ENCODE data around the gene AQP11. TPM values are rescaled to one million over a fixed set of nuclear protein-coding genes. Genes with fewer than 3 reads are reported as not detected.

AQP11 gene
- total RNA-seq, 2 donors from 2014 or later = 1.6 TPM

DNA sequence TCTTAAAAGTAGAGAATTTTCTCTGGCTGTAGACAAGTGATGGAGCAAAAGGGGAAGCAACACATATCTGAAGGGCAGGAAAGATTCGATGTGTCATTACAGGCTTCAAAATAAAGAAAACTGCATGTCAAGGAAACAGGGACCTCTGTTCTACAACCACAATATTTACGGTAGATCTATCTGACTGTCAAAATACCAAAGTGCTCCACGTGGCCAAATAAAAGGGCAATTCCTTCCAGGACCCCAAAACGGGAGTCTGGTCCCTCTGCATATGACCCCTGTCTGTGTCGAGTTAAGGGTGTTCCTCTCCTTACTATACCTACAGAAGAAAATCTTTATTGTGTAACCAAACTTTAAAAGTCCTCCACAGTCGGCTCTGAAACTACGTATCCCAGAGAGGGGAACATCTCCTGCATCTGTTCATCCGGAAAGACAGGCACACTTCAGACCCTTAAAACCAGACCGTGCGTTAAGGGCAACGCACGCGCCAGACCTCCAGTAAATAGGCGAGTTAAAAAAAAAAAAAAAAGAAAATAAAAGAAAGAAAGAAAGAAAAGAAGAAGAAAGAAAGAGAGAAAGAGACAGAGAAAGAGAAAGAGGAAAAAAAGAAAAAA, 47.1 kb downstream of the AQP11 start:
- no peaks in the 10 kb centered on the region for H3K27me3 ChIP-seq
- ATAC-seq = no peak
- peaks cover 22% of the 10 kb centered on the region for H3K4me1 ChIP-seq
- WGBS, 2 donors = 1 to 3% methylated on average over 14 of the region's 14 CpGs
- no peaks in the 10 kb centered on the region for H3K9me3 ChIP-seq
- H3K36me3 ChIP-seq (replicated peaks in 1 of 2; ENCODE audit: insufficient read depth in 1 of 2, low read depth in 2 of 2) = no peaks in the 10 kb centered on the region
- no peak for DNase-seq
- peak overlapping the region; percentile 70 to 100 for H3K4me3 ChIP-seq
- TF ChIP-seq, protein P1, sequence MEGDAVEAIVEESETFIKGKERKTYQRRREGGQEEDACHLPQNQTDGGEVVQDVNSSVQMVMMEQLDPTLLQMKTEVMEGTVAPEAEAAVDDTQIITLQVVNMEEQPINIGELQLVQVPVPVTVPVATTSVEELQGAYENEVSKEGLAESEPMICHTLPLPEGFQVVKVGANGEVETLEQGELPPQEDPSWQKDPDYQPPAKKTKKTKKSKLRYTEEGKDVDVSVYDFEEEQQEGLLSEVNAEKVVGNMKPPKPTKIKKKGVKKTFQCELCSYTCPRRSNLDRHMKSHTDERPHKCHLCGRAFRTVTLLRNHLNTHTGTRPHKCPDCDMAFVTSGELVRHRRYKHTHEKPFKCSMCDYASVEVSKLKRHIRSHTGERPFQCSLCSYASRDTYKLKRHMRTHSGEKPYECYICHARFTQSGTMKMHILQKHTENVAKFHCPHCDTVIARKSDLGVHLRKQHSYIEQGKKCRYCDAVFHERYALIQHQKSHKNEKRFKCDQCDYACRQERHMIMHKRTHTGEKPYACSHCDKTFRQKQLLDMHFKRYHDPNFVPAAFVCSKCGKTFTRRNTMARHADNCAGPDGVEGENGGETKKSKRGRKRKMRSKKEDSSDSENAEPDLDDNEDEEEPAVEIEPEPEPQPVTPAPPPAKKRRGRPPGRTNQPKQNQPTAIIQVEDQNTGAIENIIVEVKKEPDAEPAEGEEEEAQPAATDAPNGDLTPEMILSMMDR (IDR thresholded peaks at IDR 0.05) = no peak
- no peak for TF ChIP-seq POLR2A (IDR thresholded peaks at IDR 0.05)
- intact Hi-C loops (cut with DNase I) = no loop called here
- peak overlapping the region in 2 of 4 donors; percentile 29 to 79 for H3K27ac ChIP-seq

GRCh38 chr11:77637345-77638165, 47.8 kb downstream of the AQP11 start, which contains the start of gene CLNS1A:
Gene CLNS1A (minus strand): TSS chr11:77637794. CDS start chr11:77637714, 80 bp downstream.
- peak; percentile 83 to 90 (median 86) for DNase-seq
- H3K9me3 ChIP-seq = no peaks in the 10 kb centered on the region
- H3K36me3 ChIP-seq (replicated peaks in 1 of 2; ENCODE audit: insufficient read depth in 1 of 2, low read depth in 2 of 2) = no peaks in the 10 kb centered on the region
- H3K27ac ChIP-seq = peak within 1 kb of the TSS; percentile 13 to 81 (median 54)
- intact Hi-C loops (cut with DNase I) = no loop called here
- TF ChIP-seq, protein P1 (IDR thresholded peaks at IDR 0.05) = peak in 1 of 7 experiments; percentile 12
- TF ChIP-seq POLR2A (IDR thresholded peaks at IDR 0.05) = peak; percentile 50 to 87 (median 85)
- H3K4me1 ChIP-seq = peaks cover 22% of the 10 kb centered on the region
- WGBS, 2 donors = 0 to 1% methylated on average over 16 to 41 of the region's 41 CpGs
- peak within 1 kb of the TSS; percentile 70 to 100 for H3K4me3 ChIP-seq
- peak; percentile 98 for ATAC-seq
- H3K27me3 ChIP-seq = no peaks in the 10 kb centered on the region

DNA sequence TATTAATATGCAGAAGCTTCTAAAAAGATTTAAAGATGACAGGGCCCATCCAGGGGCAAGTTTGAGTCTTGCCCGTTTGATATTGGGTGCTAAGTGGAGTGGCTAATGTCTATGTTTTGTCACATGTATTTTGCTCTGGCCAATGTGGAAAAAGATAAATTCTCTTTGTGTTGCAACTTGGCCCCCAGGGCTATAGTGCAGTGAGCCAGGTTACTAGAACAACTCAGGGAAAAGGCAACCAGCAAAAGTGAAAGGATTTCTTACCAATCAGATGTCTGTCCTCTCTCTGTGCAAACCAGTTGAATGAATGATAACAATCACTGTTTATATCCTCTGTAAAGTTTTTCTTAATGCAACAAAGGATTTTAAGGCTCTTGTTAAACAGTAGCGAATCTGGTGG, 52.5 kb downstream of the AQP11 start:
- Histone ChIP-seq H3K27me3 (no peaks in the 10 kb centered on the region), H3K4me1 (peaks cover 19% of the 10 kb centered on the region), H3K9me3 (no peaks in the 10 kb centered on the region), H3K36me3 (replicated peaks in 1 of 2; ENCODE audit: insufficient read depth in 1 of 2, low read depth in 2 of 2) (no peaks in the 10 kb centered on the region), H3K27ac (no peak overlapping the region), H3K4me3 (no peak overlapping the region)
- WGBS, 2 donors = 84 to 87% methylated on average over 2 of the region's 2 CpGs
- no peak for TF ChIP-seq POLR2A (IDR thresholded peaks at IDR 0.05)
- TF ChIP-seq, protein P1 (IDR thresholded peaks at IDR 0.05) = no peak
- intact Hi-C loops (cut with DNase I) = no loop called here
- ATAC-seq (no peak), DNase-seq (no peak)

DNA sequence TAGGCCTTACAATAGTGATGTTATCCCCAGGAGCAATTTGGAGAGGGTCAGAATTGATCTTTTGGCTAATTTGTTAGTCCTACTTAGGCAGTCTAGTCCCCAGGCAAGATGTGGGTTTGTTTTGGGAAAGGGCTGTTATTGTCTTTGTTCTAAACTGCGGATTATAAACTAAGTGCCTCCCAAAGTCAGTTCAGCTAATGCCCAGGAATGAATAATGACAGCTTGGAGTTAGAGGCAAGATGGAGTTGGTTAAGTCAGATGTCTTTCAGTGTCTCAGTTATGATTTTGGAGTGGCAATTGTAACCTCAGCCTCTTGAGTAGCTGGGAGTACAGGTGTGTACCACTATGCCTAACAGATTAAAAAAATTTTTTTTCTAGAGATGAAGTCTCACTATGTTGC, 55.1 kb downstream of the AQP11 start:
- H3K9me3 ChIP-seq = no peaks in the 10 kb centered on the region
- ATAC-seq = no peak
- peaks cover 13% of the 10 kb centered on the region for H3K4me1 ChIP-seq
- no peak overlapping the region for H3K27ac ChIP-seq
- no peak for TF ChIP-seq POLR2A (IDR thresholded peaks at IDR 0.05)
- TF ChIP-seq, protein P1 (IDR thresholded peaks at IDR 0.05) = no peak
- no peak overlapping the region for H3K4me3 ChIP-seq
- no peaks in the 10 kb centered on the region for H3K36me3 ChIP-seq (replicated peaks in 1 of 2; ENCODE audit: insufficient read depth in 1 of 2, low read depth in 2 of 2)
- intact Hi-C loops (cut with DNase I) = no loop called here
- WGBS, 2 donors = 71 to 82% methylated on average over 1 of the region's 1 CpG
- H3K27me3 ChIP-seq = no peaks in the 10 kb centered on the region
- DNase-seq = no peak
